Measurements from ENCODE around the gene MNT.

MNT gene

DNA sequence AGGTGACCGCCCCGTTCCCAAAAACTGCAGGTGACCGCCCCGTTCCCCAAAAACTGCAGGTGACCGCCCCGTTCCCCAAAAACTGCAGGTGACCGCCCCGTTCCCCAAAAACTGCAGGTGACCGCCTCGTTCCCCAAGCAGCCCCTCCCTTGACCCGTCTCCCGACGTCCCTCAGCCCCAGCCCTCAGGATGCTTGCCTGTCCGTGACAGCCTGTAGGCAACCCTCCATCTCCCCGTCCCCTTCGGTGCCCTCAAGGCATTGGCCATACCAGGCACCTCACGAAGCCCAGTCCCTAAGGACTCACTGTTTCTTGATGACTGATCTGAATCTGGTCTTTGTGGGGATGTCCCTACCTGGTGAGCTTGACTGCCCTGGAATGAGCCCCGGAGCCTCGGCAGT is 38.4 kb downstream of the MNT start:
- no peak for DNase-seq

GRCh38 chr17:2362016-2362415 is 38.8 kb downstream of the MNT start:
- DNase-seq = no peak

GRCh38 chr17:2361010-2361760 is 39.7 kb downstream of the MNT start:
- no peak for DNase-seq

- DNase-seq = no peak
Measured at GRCh38 chr17:2357931-2358434, 42.9 kb downstream of the MNT start.

- no peak for DNase-seq
Measured at GRCh38 chr17:2357237-2357636, 43.6 kb downstream of the MNT start.

GRCh38 chr17:2354311-2354710 is 46.5 kb downstream of the MNT start:
- no peak for DNase-seq

- no peak for DNase-seq
Measured at GRCh38 chr17:2351269-2351668, 49.6 kb downstream of the MNT start.

DNA sequence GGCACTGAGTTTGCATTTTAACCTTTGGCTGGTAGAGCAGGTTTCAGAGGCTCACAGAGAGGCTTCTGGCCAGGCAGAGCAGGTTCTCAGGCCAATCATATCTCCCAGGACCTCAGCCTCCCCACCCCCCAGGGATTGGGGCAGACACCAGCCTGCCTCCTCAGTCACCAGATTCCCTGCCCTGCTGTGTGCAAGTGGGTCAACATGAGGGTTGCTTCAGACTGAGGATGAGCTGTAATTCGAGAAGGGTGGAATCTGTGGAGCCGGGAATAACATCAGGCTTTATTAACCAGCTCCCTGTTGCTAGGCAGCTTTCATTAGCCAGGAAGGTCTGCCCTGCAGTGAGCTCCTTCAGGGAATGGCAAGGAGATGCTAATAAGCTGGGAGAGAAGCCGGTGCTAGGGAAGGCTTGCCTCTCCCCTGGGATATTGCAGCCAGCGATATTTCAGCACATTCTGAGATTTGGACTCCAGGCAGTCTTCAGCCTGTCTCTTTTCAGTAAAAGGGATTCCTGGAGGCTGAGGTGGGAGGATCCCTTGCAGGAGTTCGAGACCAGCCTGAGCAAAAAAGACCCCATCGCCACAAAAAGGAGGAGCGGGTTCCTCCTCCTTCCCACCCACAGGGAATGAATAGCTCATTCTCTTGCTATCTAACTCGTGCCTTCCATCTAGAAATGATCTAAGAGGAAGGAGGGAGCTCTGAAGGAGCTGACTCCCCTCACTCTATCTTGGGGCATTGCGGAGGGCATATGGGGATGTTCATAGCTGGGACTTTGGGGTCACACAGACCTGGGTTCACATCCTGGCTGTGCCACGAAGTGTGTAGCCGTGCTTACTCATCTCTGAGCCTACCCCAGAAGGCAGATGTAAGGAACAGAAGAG is 52.8 kb downstream of the MNT start:
- DNase-seq = no peak

GRCh38 chr17:2346475-2346874 is 54.4 kb downstream of the MNT start:
- no peak for DNase-seq

DNA sequence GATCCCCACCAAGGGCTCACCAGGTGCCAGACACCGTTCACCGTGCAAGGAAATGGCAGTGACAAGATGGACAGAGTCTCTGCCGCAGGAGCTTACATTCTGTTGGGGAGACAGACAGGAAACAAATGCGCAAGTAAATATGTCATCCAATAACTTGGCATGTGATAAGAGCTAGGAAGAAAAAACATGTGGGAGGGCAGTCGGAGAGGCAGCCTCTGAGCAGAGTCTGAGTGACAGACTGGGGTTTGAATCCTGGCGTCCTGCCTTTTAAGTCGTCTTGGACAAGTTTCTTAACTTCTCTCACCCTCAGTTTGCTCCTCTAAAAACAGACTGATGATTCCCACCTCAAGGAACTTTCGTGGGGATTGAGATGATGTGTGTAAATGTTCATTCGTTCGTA is 56.3 kb downstream of the MNT start:
- no peak for DNase-seq

DNA sequence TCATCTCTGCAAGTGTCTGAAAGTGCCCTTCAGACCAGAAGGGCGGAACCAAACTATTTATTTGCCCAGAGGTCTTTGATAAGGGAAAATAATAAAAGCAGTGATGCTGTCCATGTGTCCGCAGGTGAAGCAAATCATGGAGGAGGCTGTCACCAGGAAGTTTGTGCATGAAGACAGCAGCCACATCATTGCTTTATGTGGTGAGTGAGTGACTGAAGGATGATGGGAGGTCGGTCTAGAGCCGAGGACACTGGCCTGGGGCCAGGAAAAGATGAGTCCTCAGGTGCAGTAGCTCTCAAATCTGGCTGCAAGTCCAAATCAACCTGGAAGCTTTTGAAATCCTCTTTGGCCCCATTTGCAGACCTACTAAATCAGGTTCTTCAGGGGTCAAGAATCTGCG is 57.4 kb downstream of the MNT start:
- no peak for DNase-seq

DNA sequence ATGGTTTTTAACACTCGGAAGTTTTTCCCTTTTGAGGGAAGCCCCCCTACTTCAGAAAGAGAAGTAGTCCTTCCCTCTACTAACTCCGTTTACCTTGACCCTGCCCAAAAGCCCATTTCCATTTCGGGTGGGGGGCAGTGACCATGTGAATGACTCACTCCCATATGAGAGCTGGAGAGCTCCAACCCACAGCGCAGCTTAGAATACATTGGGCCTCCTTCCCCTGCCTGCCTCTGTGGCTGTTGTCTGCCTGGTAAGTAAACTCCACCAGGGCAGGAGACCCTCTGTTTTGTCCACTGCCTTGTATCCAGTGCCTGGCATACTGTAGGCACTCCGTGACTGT is 62.6 kb downstream of the MNT start:
- no peak for DNase-seq

GRCh38 chr17:2337544-2338314 is 63.1 kb downstream of the MNT start:
- DNase-seq = no peak

GRCh38 chr17:2336852-2337543 is 63.9 kb downstream of the MNT start, which contains the start of gene SGSM2:
TSS of gene SGSM2 (plus strand) at chr17:2337501. CDS start at chr17:2337689, 188 bp downstream.
- DNase-seq = peak; percentile 1

- peak; percentile 54 for DNase-seq
Measured at GRCh38 chr17:2336215-2336851, 64.5 kb downstream of the MNT start, which contains the start of gene TSR1. TSS of gene TSR1 (minus strand) at chr17:2336457. CDS start at chr17:2336427, 30 bp downstream.

GRCh38 chr17:2335726-2336214 is 65.1 kb downstream of the MNT start:
- DNase-seq = no peak

All from KG1 (cell line).